Measurements from ENCODE around the gene ARHGAP25. TPM values are rescaled to one million over a fixed set of nuclear protein-coding genes. Genes with fewer than 3 reads are reported as not detected.

The ARHGAP25 gene
- total RNA-seq, 1 experiment from 2014 or later: 0.27 TPM

- CTCF ChIA-PET: interaction anchor here (1.5 to 2.1 kb wide), 2 partner anchors 35 to 229 kb away, joined by 7 to 9 read pairs; no protein-coding TSS in a partner anchor
- no peaks in the 10 kb centered on the region for H3K36me3 ChIP-seq (ENCODE audit: control insufficient read depth in 1 of 2, insufficient read depth in 2 of 2, low read length in 2 of 2)
- no peak for DNase-seq (ENCODE audit: low read depth, low spot score)
- no peaks in the 10 kb centered on the region for H3K9me2 ChIP-seq (ENCODE audit: insufficient read depth)
- ATAC-seq: no peak
- RAD21 ChIA-PET (ENCODE audit: low non-redundant PET in 1 of 2, low total read pairs in 2 of 2, uncharacterized antibody in 2 of 2, unreplicated experiment in 2 of 2): no interaction called here
- no peaks in the 10 kb centered on the region for H4K20me1 ChIP-seq (ENCODE audit: insufficient read depth)
- H3K27me3 ChIP-seq (ENCODE audit: insufficient read depth, low read length): peaks cover 22% of the 10 kb centered on the region
- H3K9me3 ChIP-seq (ENCODE audit: control insufficient read depth in 1 of 2, insufficient read depth in 1 of 2, low read depth in 1 of 2, low read length in 2 of 2): no peaks in the 10 kb centered on the region
- no peak for TF ChIP-seq SIN3A (IDR thresholded peaks at IDR 0.05; ENCODE audit: low read depth)
- TF ChIP-seq ZNF274 (IDR thresholded peaks at IDR 0.05; ENCODE audit: low read depth, low read length): no peak
- no peak for TF ChIP-seq JUND (IDR thresholded peaks at IDR 0.05)
- no peak for TF ChIP-seq EGR1 (IDR thresholded peaks at IDR 0.05; ENCODE audit: low read depth)
- no peak for TF ChIP-seq ATF3 (IDR thresholded peaks at IDR 0.05)
- TF ChIP-seq ZBTB33 (IDR thresholded peaks at IDR 0.05; ENCODE audit: extremely low read depth, insufficient replicate concordance, low read length): no peak
- TF ChIP-seq ZFX (IDR thresholded peaks at IDR 0.05): no peak
- no peak for TF ChIP-seq POLR2AphosphoS5 (IDR thresholded peaks at IDR 0.05; ENCODE audit: low read depth, low read length)
- no peak for TF ChIP-seq EZH2 (IDR thresholded peaks at IDR 0.05)
- no peak for TF ChIP-seq REST (IDR thresholded peaks at IDR 0.05; ENCODE audit: low read depth)
- no peak for TF ChIP-seq MAX (IDR thresholded peaks at IDR 0.05)
- intact Hi-C loops (cut with micrococcal nuclease): loop anchor here (5.0 kb wide), 1 partner anchor 229 kb away; no protein-coding TSS in a partner anchor
- no peak overlapping the region for H3K4me2 ChIP-seq (ENCODE audit: low read length)
- POLR2A ChIA-PET: no interaction called here
- peaks cover 6 to 10% of the 10 kb centered on the region in 2 experiments for H3K4me1 ChIP-seq (ENCODE audit: control insufficient read depth in 1 of 2, insufficient read depth in 2 of 2, low read length in 2 of 2)
- H2AFZ ChIP-seq (ENCODE audit: low read depth, low read length, poor library complexity, severe bottlenecking): no peak overlapping the region
- BruUV-seq (replicated peaks): no TSS peak
- H3K79me2 ChIP-seq (ENCODE audit: insufficient read depth, low read length): no peaks in the 10 kb centered on the region
- H3K27ac ChIP-seq (ENCODE audit: low read depth, low read length): no peak overlapping the region
- H3K9ac ChIP-seq (ENCODE audit: low read length): no peak overlapping the region
- no peak overlapping the region for H3K4me3 ChIP-seq (replicated peaks in 1 of 2; ENCODE audit: low read depth in 1 of 2, low read length in 2 of 2)
Observed at GRCh38 chr2:68716604-68717304, 17.9 kb upstream of the ARHGAP25 start.
